T-helper 17 cell (primary cell): ENCODE measurements around the gene ZNF331. TPM values are rescaled to one million over a fixed set of nuclear protein-coding genes. Genes with fewer than 3 reads are reported as not detected.
A peak's percentile ranks its signal among the peaks of the same experiment; 100 is the strongest.

Source experiments
- ATAC-seq: fragments of 150-1000 bp; cut with Tn5 transposase; 2 replicates; pipeline ENCODE4 v1.10.0; 2021; ENCODE audit warnings: mild to moderate bottlenecking, moderate library complexity
- DNase-seq, 3 donors: peaks; one replicate each; pipeline versions ENCODE4 v3.0.0 to v3.0.0-alpha.2; 2020 to 2021
- H3K9me3 ChIP-seq: one replicate; pipeline ENCODE4 v1.7.0; 2013; ENCODE audit warnings: low read length, mild to moderate bottlenecking; ENCODE audit not compliant: control insufficient read depth, poor library complexity, severe bottlenecking
- H3K27ac Mint-ChIP-seq: one replicate; pipeline ENCODE4 v1.8.0; 2022; ENCODE audit warnings: mild to moderate bottlenecking, moderate library complexity, mixed read lengths
- H3K27me3 Mint-ChIP-seq: one replicate; pipeline ENCODE4 v1.8.0; 2022; ENCODE audit warnings: mixed read lengths
- H3K36me3 Mint-ChIP-seq: one replicate; pipeline ENCODE4 v1.8.0; 2022; ENCODE audit warnings: low read depth, mixed read lengths
- H3K4me1 Mint-ChIP-seq: one replicate; pipeline ENCODE4 v1.8.0; 2022; ENCODE audit warnings: mild to moderate bottlenecking, mixed read lengths
- H3K4me3 Mint-ChIP-seq: one replicate; pipeline ENCODE4 v1.8.0; 2022; ENCODE audit warnings: mild to moderate bottlenecking, moderate library complexity, mixed read lengths
- total RNA-seq, 4 donors: library from RNA in 2 of 4; stranded (reverse) in 2 of 4; gene quantifications; one replicate each; pipeline ENCODE4 v1.2.3 and lab custom pipeline; 2022 to 2026

ZNF331 gene
- total RNA-seq, 2 donors from 2014 or later, result 179 to 183 TPM

DNA sequence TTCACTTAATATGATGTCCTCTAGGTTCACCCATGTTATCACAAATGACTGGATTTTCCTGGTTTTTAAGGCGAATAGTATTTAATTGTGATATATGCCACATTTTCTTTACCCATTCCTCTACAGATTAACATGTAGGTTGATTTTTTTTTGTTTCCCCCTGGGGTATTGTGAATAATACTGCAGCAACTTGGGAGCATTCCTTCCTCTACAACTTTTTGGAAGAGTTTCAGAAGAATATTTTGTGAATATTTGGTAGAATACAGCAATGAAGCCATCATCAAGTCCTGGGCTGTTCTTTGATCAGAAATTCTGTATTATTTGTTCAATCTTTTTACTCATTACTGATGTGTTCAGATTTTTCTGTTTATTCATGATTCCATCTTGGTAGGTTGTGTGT, 5.6 kb upstream of the ZNF331 start:
- DNase-seq, result no peak
- no peaks in the 10 kb centered on the region for H3K9me3 ChIP-seq
- Mint-ChIP-seq H3K27ac (no peak overlapping the region), H3K4me1 (no peaks in the 10 kb centered on the region), H3K4me3 (no peak overlapping the region), H3K27me3 (no peaks in the 10 kb centered on the region), H3K36me3 (peaks cover 4% of the 10 kb centered on the region)
- no peak for ATAC-seq

DNA sequence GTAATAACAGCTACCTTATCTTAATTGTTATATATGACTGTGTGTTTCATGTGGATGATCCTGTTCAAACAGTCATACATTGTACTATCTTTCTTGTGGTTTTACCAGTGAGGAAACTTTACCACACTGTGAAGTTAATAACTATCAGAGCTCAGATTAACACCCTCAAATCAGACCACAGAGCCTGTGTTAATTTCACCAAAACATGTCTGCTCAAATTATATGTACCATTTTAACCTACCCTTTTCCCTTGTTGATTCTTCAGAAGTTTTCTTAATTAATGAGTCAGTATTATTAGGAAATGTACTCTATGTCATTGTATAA, 1.8 kb upstream of the ZNF331 start:
- peaks cover 4% of the 10 kb centered on the region for H3K36me3 Mint-ChIP-seq
- peak overlapping the region; percentile 96 for H3K27ac Mint-ChIP-seq
- no peak overlapping the region for H3K4me3 Mint-ChIP-seq

DNA sequence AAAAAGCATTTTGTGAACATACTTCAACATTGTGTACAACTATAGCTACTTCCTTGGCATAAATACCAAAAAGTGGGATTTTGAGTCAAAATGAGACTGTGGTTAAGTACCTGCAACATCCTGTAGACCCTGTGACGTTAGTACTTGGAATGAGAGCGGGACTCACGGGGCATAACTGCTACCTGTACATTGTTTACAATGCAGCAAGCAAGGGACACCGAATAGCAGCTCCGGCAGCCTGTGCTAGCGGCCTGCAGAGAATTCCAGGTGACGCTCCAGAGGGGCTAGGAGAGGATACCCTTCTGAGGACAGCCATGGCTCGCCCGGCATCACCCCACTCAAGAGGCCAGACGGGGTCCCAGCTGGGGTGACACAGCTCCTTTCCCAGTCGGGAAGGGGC, 824 bp upstream of the ZNF331 start:
- Mint-ChIP-seq H3K36me3 (peaks cover 4% of the 10 kb centered on the region), H3K27ac (peak overlapping the region; percentile 96), H3K4me3 (peak overlapping the region; percentile 93), H3K4me1 (peaks cover 9% of the 10 kb centered on the region), H3K27me3 (no peaks in the 10 kb centered on the region)
- no peak for DNase-seq
- no peaks in the 10 kb centered on the region for H3K9me3 ChIP-seq
- no peak for ATAC-seq

More for the DNA sequence above, 1.8 kb upstream of the ZNF331 start:
- ATAC-seq (no peak), DNase-seq (no peak)
- Mint-ChIP-seq H3K4me1 (peaks cover 9% of the 10 kb centered on the region), H3K27me3 (no peaks in the 10 kb centered on the region)
- no peaks in the 10 kb centered on the region for H3K9me3 ChIP-seq

DNA sequence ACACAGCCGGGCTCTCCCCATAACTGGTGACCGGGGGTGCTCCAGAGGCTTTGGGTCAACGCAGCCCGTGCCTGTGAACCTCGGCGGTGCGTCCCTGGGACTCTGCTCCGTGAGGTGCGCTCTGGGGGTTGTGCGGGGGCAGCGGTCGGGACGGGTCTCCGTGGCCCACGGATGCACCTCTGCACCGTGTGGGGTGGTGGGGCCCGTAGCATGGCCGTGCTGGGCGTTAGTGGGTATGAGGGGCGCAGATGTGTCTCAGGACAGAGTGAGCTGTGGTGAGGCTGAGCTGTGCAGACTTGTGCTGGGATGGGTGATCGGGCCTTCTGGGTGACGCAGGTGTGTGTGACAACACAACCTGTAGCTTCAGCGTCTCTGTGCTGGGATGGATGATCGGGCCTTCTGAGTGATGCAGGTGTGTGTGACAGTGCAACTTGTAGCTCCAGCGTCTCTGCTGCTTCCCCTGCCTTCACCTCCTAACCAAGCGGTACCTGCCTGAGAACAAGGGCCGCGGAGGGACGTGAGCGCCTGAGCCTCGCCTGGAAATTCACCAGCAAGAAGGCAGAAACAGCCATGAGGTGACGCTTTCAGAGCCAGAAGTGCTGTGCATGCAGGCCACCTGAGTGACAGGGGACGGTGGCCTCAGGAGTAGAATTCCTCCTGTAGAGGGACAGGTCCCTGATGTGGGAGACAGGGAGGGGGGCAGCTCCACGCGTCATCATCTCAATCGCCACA, 599 bp downstream of the ZNF331 start:
- Mint-ChIP-seq H3K27ac (peak overlapping the region; percentile 96), H3K36me3 (no peaks in the 10 kb centered on the region), H3K27me3 (no peaks in the 10 kb centered on the region), H3K4me1 (peaks cover 9% of the 10 kb centered on the region), H3K4me3 (peak overlapping the region; percentile 93)
- ATAC-seq (peak; percentile 7), DNase-seq (no peak)
- no peaks in the 10 kb centered on the region for H3K9me3 ChIP-seq

- Mint-ChIP-seq H3K4me3 (no peak overlapping the region), H3K27ac (peak overlapping the region; percentile 96), H3K27me3 (no peaks in the 10 kb centered on the region), H3K4me1 (peaks cover 9% of the 10 kb centered on the region), H3K36me3 (no peaks in the 10 kb centered on the region)
- ATAC-seq, result no peak
- no peaks in the 10 kb centered on the region for H3K9me3 ChIP-seq
- DNase-seq, result no peak
Observed at GRCh38 chr19:53540091-53540490, 2.1 kb downstream of the ZNF331 start.

DNA sequence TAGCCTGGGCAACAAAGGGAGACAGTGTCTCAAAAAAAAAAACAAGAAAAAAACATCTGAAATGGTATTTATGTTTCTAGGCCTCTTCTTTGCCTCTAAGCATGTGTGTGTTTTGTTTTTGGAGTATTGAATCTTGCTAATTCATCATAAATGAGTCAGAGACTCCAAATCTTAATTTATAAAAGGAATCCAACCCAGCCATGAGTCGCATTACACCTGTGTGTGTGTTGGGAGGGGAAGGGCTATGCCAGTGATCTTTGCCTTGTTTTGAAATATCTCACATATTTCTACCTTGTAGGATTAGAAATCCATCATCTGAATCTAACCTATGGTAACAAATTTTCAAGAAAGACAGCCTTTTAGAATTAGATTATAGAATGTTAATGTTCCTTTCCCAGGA, 4.0 kb downstream of the ZNF331 start:
- Mint-ChIP-seq H3K4me1 (peaks cover 15% of the 10 kb centered on the region), H3K4me3 (no peak overlapping the region), H3K27ac (no peak overlapping the region), H3K36me3 (no peaks in the 10 kb centered on the region), H3K27me3 (no peaks in the 10 kb centered on the region)
- H3K9me3 ChIP-seq, result no peaks in the 10 kb centered on the region
- DNase-seq, result no peak
- no peak for ATAC-seq

DNA sequence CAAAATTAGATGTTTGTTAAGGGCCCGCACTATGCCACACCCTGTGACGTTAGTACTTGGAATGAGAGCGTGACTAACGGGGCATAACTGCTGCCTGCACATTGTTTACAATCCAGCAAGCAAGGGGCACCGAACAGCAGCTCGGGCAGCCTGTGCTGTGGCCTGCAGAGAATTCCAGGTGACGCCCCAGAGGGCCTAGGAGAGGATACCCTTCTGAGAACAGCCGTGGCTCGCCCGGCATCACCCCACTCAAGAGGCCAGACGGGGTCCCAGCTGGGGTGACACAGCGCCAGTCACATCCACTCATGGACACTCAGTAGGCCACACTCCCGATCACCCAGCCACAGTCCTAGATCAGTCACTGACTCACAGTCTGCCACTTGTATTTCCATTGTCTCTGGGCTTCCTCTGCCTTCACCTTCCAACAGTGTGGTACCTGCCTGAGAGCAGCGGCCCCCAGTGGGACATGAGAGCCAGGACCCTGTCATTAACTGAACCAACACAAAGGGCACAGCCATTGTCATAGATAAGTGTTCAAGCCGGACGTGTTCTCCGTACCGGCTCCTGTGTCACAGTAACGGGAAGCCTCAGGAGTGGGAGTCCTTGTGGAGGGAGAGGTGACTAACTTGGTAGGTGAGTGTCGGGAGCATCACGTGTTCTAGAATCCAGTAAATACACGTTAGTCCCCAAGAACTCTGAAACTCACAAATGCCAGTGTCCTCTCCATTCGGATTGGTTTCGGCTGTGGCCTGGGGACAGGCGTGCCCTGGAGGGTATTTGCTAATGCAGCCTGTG, 7.5 kb downstream of the ZNF331 start:
- no peak for DNase-seq
- Mint-ChIP-seq H3K27ac (no peak overlapping the region), H3K4me1 (peaks cover 8% of the 10 kb centered on the region), H3K27me3 (no peaks in the 10 kb centered on the region), H3K4me3 (no peak overlapping the region), H3K36me3 (no peaks in the 10 kb centered on the region)
- no peaks in the 10 kb centered on the region for H3K9me3 ChIP-seq
- ATAC-seq, result no peak

GRCh38 chr19:53546758-53547513, 9.0 kb downstream of the ZNF331 start:
- H3K4me1 Mint-ChIP-seq, result peaks cover 10% of the 10 kb centered on the region
- no peaks in the 10 kb centered on the region for H3K9me3 ChIP-seq
- H3K4me3 Mint-ChIP-seq, result no peak overlapping the region
- no peaks in the 10 kb centered on the region for H3K27me3 Mint-ChIP-seq
- no peak overlapping the region for H3K27ac Mint-ChIP-seq
- ATAC-seq (no peak), DNase-seq (no peak)
- H3K36me3 Mint-ChIP-seq, result no peaks in the 10 kb centered on the region

GRCh38 chr19:53549340-53549739, 11.4 kb downstream of the ZNF331 start:
- peaks cover 10% of the 10 kb centered on the region for H3K4me1 Mint-ChIP-seq
- H3K9me3 ChIP-seq, result no peaks in the 10 kb centered on the region
- no peak overlapping the region for H3K27ac Mint-ChIP-seq
- no peaks in the 10 kb centered on the region for H3K36me3 Mint-ChIP-seq
- H3K4me3 Mint-ChIP-seq, result no peak overlapping the region
- H3K27me3 Mint-ChIP-seq, result no peaks in the 10 kb centered on the region
- no peak for ATAC-seq
- no peak for DNase-seq

- no peak for ATAC-seq
- Mint-ChIP-seq H3K4me1 (peaks cover 8% of the 10 kb centered on the region), H3K27ac (no peak overlapping the region)
Observed at GRCh38 chr19:53552001-53552721, 14.2 kb downstream of the ZNF331 start.

GRCh38 chr19:53553156-53553555, 15.2 kb downstream of the ZNF331 start:
- ATAC-seq (no peak), DNase-seq (no peak)
- Mint-ChIP-seq H3K27me3 (no peaks in the 10 kb centered on the region), H3K4me3 (peak overlapping the region; percentile 91), H3K4me1 (peaks cover 8% of the 10 kb centered on the region), H3K36me3 (peaks cover 4% of the 10 kb centered on the region), H3K27ac (peak overlapping the region; percentile 97)
- no peaks in the 10 kb centered on the region for H3K9me3 ChIP-seq

More at GRCh38 chr19:53552001-53552721, 14.2 kb downstream of the ZNF331 start:
- Mint-ChIP-seq H3K36me3 (peaks cover 4% of the 10 kb centered on the region), H3K27me3 (no peaks in the 10 kb centered on the region), H3K4me3 (no peak overlapping the region)
- no peak for DNase-seq
- H3K9me3 ChIP-seq, result no peaks in the 10 kb centered on the region

GRCh38 chr19:53553865-53554791, 16.2 kb downstream of the ZNF331 start:
- peak; percentile 85 to 91 (median 91) for DNase-seq
- Mint-ChIP-seq H3K27ac (peak overlapping the region; percentile 97), H3K4me1 (peaks cover 8% of the 10 kb centered on the region)

More at GRCh38 chr19:53553865-53554791, 16.2 kb downstream of the ZNF331 start:
- Mint-ChIP-seq H3K36me3 (peaks cover 4% of the 10 kb centered on the region), H3K27me3 (no peaks in the 10 kb centered on the region), H3K4me3 (peak overlapping the region; percentile 91)
- peak; percentile 87 for ATAC-seq
- H3K9me3 ChIP-seq, result no peaks in the 10 kb centered on the region
